HG03378 (cell line): Measurements from ENCODE around the gene SATB2.

Experiments
- ATAC-seq: cut with Tn5 transposase; IDR thresholded peaks from one replicate; pipeline ENCODE4 v1.9.1; 2021; ENCODE audit warnings: mild to moderate bottlenecking, moderate library complexity; ENCODE audit not compliant: unreplicated experiment

SATB2 gene

DNA sequence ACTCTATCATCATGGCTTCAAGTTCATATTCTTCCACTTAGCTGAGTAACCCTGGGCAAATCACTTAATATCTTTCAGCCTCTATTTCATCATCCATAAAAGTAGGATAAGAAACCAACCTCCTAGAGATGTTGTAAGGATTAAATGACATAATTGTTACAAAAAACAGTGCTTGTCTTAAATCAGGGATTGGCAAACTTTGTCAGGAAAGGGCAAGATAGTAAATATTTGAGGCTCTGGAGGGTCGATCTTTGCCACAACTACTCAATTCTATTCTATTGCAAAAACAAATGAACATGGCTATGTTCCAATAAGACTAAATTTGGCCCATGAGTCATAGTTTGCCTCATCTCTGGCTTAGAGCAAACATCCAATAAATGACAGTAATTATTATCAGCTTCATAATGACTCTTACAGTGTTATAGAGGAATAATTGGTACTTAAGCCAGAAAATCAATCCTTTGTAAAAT lies 184.7 kb downstream of the SATB2 start:
- ATAC-seq, result no peak

DNA sequence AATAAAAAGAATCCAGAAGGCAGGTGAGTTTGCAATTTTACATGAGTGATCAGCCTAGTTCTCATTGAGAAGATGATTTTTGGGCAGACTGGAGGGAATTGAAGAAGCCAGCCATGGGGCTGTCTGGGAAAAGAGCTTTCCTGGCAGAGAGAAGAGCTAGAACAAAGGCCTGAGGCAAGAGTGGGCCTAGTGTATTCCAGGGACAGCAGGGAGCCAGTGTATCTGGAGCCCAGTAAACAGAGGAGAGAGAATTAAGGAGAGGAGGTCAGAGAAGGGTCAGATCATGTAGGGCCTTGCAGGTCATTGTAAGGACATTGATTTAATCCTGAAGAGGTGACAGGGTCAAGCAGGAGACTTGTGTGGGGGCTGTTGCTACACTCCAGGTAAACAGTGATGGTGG lies 195.8 kb downstream of the SATB2 start:
- no peak for ATAC-seq

DNA sequence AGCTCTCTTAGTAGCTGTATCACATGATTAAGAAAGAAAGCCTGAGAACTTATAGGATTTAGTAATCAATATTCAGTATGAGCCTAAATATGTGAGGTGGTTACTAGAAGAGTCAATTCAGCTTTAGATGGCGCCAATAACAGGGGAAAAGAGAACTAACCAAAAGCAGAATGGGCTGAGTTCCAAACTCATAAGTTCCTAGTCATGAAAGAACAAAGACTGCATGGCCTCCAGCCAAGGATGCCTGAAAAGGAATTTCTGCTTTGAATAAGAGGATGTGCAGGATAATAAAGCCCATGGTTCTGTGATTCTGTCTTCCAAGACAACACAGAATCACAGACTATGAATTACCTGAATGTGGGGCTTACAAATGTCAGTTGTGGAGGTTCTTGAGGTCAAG lies 196.5 kb downstream of the SATB2 start:
- no peak for ATAC-seq

DNA sequence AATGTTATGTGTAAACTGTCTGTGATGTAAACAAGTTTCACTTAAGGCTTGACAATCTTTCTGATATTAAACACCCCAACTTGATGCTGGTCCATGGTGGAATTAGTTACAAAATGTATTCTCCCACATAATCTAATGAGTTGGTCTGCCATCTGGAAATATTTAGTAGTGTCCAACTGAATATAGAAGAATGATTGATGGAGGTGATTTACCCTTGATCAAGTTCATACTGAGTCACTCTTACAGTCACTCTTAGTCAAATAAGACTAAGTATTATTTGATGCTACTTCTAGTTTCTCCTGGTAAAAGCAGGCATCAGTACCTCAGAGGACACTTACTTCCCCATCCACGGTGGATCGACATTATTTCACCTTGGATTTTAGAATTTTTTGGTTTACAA lies 198.1 kb downstream of the SATB2 start:
- ATAC-seq, result no peak

DNA sequence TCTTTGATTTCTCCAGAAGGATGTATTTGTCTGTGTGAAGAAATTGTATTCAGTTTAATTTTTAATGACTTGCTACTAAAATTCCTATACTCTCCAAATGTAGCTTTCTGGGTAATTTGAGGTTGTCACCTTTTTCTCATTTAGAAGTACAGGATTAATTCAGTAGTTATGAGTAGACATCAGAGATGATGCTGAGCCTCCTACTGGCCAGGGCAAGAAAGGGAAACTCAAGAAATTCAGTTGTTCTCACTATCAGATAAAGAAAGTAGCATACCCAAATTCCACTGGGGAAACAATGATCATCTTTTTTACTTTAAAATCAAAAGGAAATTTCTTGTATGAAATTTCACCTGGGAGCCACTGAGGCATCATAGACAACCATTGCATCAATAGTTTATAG lies 199.4 kb downstream of the SATB2 start:
- ATAC-seq, result no peak

DNA sequence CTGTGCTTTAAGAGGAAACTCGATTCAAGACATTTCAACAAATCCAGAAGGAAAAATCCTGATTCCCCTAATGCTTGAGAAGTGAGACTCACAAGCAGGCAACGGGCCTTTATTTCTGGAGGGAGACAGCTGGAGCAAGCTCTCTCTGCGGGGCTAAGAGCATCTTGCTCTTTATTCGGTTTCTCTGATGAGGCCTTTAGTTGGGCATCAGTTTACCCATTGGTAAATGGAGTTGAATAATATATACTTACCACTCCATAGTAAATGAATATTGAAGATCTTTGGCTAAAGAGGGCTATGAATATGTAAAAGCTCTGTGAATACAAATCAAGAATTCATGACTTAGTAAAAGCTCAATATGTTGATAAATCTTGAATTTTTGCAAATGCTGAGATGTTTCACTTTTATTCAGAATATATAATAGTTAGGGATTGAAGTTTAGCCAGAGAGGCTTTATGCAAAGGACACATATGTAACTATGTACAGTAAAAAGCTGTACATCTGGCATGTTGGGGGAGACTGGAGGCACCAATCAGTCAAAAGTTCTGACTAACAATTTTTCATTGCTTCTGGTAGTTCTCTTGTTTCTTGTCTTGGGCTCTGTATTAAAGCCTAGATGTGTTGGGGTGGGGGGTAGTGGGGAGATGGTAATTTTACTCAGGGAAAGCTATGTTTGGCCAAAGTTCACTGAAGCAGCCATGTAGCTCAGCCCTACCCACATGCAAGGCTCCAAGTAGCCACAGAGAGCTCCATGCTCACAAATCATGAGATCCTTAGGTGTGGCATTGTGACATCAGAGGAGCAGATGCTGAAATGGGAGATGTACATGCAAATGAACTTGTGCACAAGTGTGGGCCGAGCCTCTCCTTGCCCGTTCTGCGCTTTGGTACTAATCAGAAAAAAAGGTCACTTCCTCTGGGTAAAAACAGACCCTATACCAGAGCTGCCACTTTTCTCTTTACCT lies 200.2 kb downstream of the SATB2 start:
- ATAC-seq, result no peak

DNA sequence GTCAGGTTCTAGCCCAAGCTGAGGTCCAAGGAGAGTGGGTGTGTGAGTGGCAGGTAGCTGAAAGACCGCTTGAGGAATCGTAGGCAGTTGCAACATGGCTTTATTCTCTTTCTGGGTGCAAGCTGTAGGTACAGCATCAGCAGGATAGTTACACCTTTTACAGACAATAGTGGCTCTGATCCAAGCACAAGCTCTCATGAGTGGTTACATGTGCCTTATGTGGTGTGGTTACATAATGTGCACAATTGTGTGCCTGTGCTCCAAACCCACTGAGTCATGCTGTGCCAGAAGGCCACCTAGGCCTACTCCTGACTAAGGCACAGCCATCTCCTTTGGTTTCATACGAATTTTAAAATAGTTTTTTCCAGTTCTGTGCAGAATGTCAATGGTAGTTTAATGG lies 227.6 kb downstream of the SATB2 start:
- ATAC-seq, result no peak

DNA sequence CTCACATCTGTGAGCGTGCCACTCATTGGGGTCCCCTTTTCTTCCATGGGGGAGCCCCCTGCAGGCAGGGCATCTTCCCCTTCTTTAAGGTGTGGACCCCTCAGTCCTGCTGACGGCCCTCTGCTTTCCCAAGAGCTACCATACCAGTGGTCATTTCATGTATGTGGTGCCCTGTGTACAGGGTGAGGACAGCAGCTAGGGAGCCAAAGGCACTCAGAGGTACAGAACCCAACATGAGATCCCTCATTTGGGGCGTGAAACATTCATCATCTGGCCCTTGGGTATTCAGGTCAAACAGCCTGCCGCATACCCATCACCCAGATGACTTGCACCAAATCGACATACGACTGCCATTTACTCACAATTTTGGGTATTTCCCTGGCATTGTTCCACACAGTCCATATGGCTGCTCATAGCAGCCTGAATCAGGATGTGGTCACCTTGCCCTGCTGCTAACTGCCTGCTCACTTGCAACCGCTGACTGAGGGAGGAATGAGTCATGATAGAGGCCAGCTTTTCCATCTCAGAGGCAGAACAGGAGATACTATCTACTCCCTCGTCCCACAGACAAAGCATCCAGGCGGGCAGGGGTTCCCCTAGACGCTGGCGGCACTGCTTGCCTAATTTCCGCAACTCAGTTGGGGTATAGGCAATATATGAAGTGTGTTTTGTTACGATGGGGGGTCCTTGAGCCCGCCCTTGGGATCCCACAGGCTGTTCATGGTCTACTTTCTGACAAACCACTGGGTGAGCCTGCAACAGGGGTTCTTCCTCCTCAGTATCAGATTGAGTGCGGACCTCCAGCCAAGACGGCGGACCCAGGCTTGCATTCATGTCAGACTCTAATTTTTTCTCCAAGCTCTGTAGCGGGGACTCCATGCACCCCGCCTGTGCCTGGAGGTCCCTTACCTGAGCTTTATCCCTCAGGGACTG lies 228.6 kb downstream of the SATB2 start:
- peak; percentile 82 for ATAC-seq

DNA sequence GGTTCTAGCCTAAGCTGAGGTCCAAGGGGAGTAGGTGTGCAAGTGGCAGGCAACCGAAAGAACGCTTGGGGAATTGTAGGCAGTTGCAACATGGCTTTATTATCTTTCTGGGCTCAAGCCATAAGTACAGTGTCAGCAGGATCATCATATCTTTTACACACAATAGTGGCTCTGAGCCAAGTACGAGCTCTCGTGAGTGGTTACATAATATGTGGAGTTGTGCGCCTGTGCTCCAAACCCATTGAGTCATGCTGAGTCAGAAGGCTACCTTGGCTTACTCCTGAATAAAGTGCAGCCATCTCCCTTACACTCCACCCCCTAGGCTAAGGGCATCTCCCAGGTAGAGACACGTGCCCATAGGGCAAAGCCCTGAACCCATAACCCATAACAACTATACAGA lies 233.9 kb downstream of the SATB2 start:
- ATAC-seq, result no peak

DNA sequence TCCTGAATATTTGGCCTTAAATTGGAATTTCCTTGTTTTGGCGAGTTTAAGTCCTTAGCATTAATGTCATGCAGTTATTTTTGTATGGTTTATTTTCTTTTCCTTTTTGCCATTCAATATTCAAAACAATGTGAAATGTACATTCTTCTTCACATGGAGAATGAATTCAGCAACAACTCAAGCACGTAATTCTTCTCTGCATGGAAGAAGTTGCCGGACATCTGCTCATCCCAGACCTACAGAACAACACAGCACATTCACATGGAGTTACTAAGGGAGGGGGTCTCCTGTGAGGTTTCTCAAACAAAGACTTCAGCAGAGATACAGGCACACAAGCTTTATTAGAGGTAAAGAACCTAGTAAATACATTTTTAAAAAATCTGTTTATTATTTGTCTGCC lies 236.8 kb downstream of the SATB2 start:
- ATAC-seq, result no peak

DNA sequence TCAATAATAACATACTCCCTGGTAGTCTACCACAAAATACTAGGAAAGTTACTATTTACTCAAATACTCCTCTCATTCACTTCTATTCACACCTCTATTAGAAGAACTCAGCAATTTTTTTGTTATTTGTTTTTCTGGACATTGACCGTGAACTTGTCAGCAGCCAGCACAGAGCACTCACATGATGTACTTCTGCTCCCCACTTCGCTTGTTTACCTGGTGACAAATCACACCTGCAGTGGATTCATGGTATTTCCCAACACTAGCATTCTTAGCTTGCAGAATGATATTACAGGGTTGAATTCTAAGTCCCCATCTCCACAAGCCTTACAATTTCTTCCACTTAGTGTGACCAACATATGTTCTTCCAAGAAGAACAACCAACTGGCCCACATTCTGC lies 238.2 kb downstream of the SATB2 start:
- no peak for ATAC-seq
